Natural killer cell (primary cell): ENCODE data around the gene ARHGAP32. TPM values are rescaled to one million over a fixed set of nuclear protein-coding genes. Genes with fewer than 3 reads are reported as not detected.

ENCODE experiments used
- ATAC-seq, 3 donors: fragments of 150-1000 bp in 2 of 3; fragments of 200-7000 bp in 1 of 3; cut with Tn5 transposase; 1 replicate in 1 of 3; 2 replicates in 2 of 3; pipeline ENCODE4 v1.10.0; 2021; ENCODE audit warnings: mild to moderate bottlenecking in 2 of 3, moderate library complexity in 2 of 3
- DNase-seq, 2 donors: peaks; one replicate each; pipeline versions ENCODE4 v3.0.0 to v3.0.0-alpha.2; 2013 to 2021; ENCODE audit warnings: mixed read lengths in 1 of 2
- H3K27ac ChIP-seq: one replicate; pipeline ENCODE4 v1.5.1; 2013; ENCODE audit warnings: mild to moderate bottlenecking, low read length
- H3K27me3 ChIP-seq: one replicate; pipeline ENCODE4 v1.6.1; 2013; ENCODE audit warnings: low read length; ENCODE audit not compliant: control insufficient read depth, insufficient read depth
- H3K36me3 ChIP-seq: one replicate; pipeline ENCODE4 v1.6.1; 2013; ENCODE audit warnings: low read length; ENCODE audit not compliant: control insufficient read depth, insufficient read depth
- H3K4me1 ChIP-seq: one replicate; pipeline ENCODE4 v1.6.1; 2013; ENCODE audit warnings: low read length; ENCODE audit not compliant: control insufficient read depth, insufficient read depth
- H3K4me3 ChIP-seq: one replicate; pipeline ENCODE4 v1.5.1; 2013; ENCODE audit warnings: low read length
- H3K9me3 ChIP-seq: one replicate; pipeline ENCODE4 v1.6.1; 2013; ENCODE audit warnings: low read length; ENCODE audit not compliant: control insufficient read depth, insufficient read depth
- H3K27ac Mint-ChIP-seq, 2 donors: one replicate each; pipeline ENCODE4 v1.8.0; 2022; ENCODE audit warnings: mild to moderate bottlenecking in 2 of 2, mixed read lengths in 2 of 2, moderate library complexity in 1 of 2
- H3K27me3 Mint-ChIP-seq, 2 donors: one replicate each; pipeline ENCODE4 v1.8.0; 2022; ENCODE audit warnings: low read depth in 2 of 2, mixed read lengths in 2 of 2
- H3K36me3 Mint-ChIP-seq: one replicate; pipeline ENCODE4 v1.8.0; 2022; ENCODE audit warnings: mixed read lengths
- H3K4me1 Mint-ChIP-seq, 2 donors: one replicate each; pipeline ENCODE4 v1.8.0; 2022; ENCODE audit warnings: mixed read lengths in 2 of 2
- H3K4me3 Mint-ChIP-seq: one replicate; pipeline ENCODE4 v1.8.0; 2022; ENCODE audit warnings: mild to moderate bottlenecking, moderate library complexity, mixed read lengths
- H3K9me3 Mint-ChIP-seq, 2 donors: one replicate each; pipeline ENCODE4 v1.8.0; 2022; ENCODE audit warnings: mixed read lengths in 2 of 2
- CTCF ChIP-seq: fragments of 200-600 bp; IDR thresholded peaks from one replicate; pipeline ENCODE4 v1.8.0; 2022; ENCODE audit warnings: antibody characterized with exemption
- WGBS: methylation state at CpG from one replicate; pipeline ENCODE4 v1.1.7; 2013; ENCODE audit warnings: missing lambda C conversion rate; ENCODE audit not compliant: insufficient coverage; 5-methylcytosine and 5-hydroxymethylcytosine counted together
- intact Hi-C: fragments of 100-400 bp; cut with micrococcal nuclease; formaldehyde crosslinking; loops from one replicate; pipeline ENCODE4 v1.14.2; 2022
- total RNA-seq, 4 donors: library from RNA; stranded (reverse); fragments of 120-200 nt in 1 of 4; gene quantifications; one replicate each; pipeline versions ENCODE4 v1.2.3 to v1.2.4, GENCODE V29; 2013 to 2022

The ARHGAP32 gene
- total RNA-seq, 3 donors from 2014 or later (not counting 1 experiment from before 2014, with no cell fraction given) = 2.5 to 4.6 (median 2.7) TPM

DNA sequence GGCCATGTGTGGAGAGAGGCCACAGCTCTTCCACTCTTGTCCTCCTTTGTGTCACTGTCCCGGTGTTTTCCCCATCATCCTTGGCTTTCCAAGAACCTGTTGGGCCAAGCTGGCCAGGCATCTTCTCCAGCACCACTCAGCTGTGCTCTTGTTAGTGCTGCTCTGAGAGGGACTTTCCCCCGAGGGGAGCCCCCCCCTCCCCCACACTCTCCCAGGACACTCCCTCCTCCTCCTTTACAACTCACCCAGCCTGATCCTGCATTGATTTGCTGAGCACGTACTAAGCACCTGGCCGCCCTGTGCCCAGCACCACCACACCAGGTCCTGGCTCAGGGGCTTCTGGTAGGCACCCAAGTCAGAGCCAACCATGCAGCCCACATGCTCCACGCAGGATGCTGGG lies 262.7 kb downstream of the ARHGAP32 start:
- Mint-ChIP-seq H3K27ac (no peak overlapping the region), H3K27me3 (peaks cover 18 to 34% of the 10 kb centered on the region in 2 donors), H3K36me3 (no peaks in the 10 kb centered on the region), H3K9me3 (no peaks in the 10 kb centered on the region), H3K4me1 (peaks cover 10 to 17% of the 10 kb centered on the region in 2 donors), H3K4me3 (peak overlapping the region; percentile 9)
- H3K27ac ChIP-seq = no peak overlapping the region
- TF ChIP-seq CTCF = no peak
- no peaks in the 10 kb centered on the region for H3K36me3 ChIP-seq
- no peaks in the 10 kb centered on the region for H3K27me3 ChIP-seq
- H3K4me3 ChIP-seq = no peak overlapping the region
- intact Hi-C loops = no loop called here
- H3K4me1 ChIP-seq = peaks cover 3% of the 10 kb centered on the region
- 90% methylated on average over 5 of the region's 5 CpGs for WGBS
- ATAC-seq (no peak), DNase-seq (no peak)
- H3K9me3 ChIP-seq = no peaks in the 10 kb centered on the region

DNA sequence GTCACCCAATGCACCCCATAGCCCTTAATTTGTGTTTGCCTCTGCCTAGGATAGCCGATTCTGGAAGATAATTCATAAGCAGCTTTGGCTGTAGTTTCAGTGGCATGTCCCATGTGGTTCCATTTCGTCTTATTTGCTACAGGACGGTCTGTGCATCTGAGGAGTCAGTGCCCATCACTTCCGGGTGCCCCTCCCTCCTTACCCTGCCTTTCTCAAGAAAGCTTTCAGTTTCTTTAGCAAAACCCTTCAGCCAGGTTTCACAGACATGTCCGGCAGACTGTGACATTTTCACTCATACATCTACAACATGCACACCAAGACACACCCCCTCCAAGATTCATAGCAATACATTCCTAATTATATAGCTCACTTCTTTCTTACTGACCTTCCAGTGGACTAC lies 263.7 kb downstream of the ARHGAP32 start:
- Histone ChIP-seq H3K9me3 (no peaks in the 10 kb centered on the region), H3K4me3 (no peak overlapping the region), H3K27me3 (no peaks in the 10 kb centered on the region), H3K36me3 (no peaks in the 10 kb centered on the region), H3K4me1 (peaks cover 3% of the 10 kb centered on the region), H3K27ac (no peak overlapping the region)
- Mint-ChIP-seq H3K36me3 (no peaks in the 10 kb centered on the region), H3K4me1 (peaks cover 10 to 17% of the 10 kb centered on the region in 2 donors), H3K4me3 (peak overlapping the region; percentile 41), H3K27ac (no peak overlapping the region), H3K27me3 (peaks cover 23 to 45% of the 10 kb centered on the region in 2 donors), H3K9me3 (no peaks in the 10 kb centered on the region)
- TF ChIP-seq CTCF = no peak
- WGBS = 44% methylated on average over 5 of the region's 5 CpGs
- intact Hi-C loops = no loop called here
- ATAC-seq (peak; percentile 69 to 83 (median 72)), DNase-seq (peak in 1 of 2 donors; percentile 36)

DNA sequence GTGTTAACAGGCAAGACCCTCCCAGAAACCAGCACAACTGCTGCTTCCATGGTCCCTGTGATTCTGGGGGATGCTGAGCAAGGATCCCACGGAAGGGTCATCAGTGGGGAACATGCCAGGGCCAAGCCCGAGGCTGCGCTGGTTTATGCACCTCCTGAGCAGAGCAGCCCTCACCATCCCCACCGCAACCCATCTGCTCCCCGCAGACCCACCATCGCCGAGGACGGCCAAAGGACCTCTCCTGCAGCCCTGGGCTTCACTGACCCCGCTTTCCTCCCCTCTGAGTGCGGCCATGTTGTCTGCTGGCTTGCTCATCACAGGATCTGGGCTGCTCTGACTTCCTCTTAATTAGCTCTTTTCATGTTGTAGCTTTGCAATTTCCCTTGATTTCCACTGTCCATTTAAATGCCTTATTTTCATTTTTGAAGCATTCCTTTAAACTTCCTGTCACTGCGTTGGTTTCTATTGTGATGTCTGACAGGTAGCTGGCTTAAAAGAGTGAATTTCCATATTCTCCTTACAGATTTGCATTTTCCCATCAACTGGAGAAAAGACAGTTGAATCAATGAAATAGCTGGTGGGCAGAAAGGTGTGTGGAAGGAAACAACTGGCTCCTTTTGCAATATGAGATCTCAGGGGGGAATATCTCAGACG lies 264.3 kb downstream of the ARHGAP32 start:
- no peak for TF ChIP-seq CTCF
- H3K27ac ChIP-seq = no peak overlapping the region
- Mint-ChIP-seq H3K9me3 (no peaks in the 10 kb centered on the region), H3K27ac (no peak overlapping the region), H3K4me3 (no peak overlapping the region), H3K36me3 (no peaks in the 10 kb centered on the region), H3K4me1 (peaks cover 10 to 17% of the 10 kb centered on the region in 2 donors), H3K27me3 (peaks cover 23 to 45% of the 10 kb centered on the region in 2 donors)
- 93% methylated on average over 10 of the region's 12 CpGs for WGBS
- DNase-seq (no peak), ATAC-seq (no peak)
- no peak overlapping the region for H3K4me3 ChIP-seq
- H3K27me3 ChIP-seq = no peaks in the 10 kb centered on the region
- H3K9me3 ChIP-seq = no peaks in the 10 kb centered on the region
- peaks cover 3% of the 10 kb centered on the region for H3K4me1 ChIP-seq
- intact Hi-C loops = no loop called here
- H3K36me3 ChIP-seq = no peaks in the 10 kb centered on the region

DNA sequence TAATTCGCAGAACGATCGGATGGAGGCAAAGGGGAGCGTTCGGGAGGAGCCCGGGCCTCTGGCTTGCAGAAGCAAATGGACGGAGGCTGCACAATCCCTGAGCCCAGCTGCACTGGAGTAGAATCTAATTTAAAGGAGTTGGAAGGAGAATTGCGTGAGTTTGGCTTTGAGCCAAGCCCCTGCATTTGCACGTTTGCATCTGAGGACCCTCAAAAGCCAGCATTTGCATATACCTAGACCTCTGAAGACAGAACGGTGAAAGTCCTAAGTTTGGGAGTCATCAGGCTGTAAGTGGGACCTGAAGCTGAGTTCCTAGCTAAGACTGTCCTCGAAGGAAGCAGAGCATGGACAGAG lies 265.0 kb downstream of the ARHGAP32 start:
- intact Hi-C loops = no loop called here
- Histone ChIP-seq H3K4me3 (no peak overlapping the region), H3K9me3 (no peaks in the 10 kb centered on the region), H3K4me1 (peaks cover 3% of the 10 kb centered on the region), H3K36me3 (no peaks in the 10 kb centered on the region), H3K27me3 (no peaks in the 10 kb centered on the region), H3K27ac (no peak overlapping the region)
- ATAC-seq (no peak), DNase-seq (no peak)
- no peak for TF ChIP-seq CTCF
- peaks cover 25 to 43% of the 10 kb centered on the region in 2 donors for H3K27me3 Mint-ChIP-seq
- WGBS = 92% methylated on average over 11 of the region's 11 CpGs
- no peak overlapping the region for H3K4me3 Mint-ChIP-seq
- H3K9me3 Mint-ChIP-seq = no peaks in the 10 kb centered on the region
- no peaks in the 10 kb centered on the region for H3K36me3 Mint-ChIP-seq
- H3K27ac Mint-ChIP-seq = no peak overlapping the region
- H3K4me1 Mint-ChIP-seq = peaks cover 10 to 17% of the 10 kb centered on the region in 2 donors
